Activated CD4-positive, alpha-beta T cell treated with anti-CD3 and anti-CD28 coated beads for 1 hour (primary cell): ENCODE measurements around the gene MED20.
"Not testable (repeated sequence)": the region's sequence is repeated elsewhere in the genome, so short reads cannot be mapped to it uniquely, and the experiment has no call there.

ENCODE experiments used
- DNase-seq: peaks from one replicate; pipeline ENCODE4 v3.0.0-alpha.2; 2020

The MED20 gene, protein sequence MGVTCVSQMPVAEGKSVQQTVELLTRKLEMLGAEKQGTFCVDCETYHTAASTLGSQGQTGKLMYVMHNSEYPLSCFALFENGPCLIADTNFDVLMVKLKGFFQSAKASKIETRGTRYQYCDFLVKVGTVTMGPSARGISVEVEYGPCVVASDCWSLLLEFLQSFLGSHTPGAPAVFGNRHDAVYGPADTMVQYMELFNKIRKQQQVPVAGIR

DNA sequence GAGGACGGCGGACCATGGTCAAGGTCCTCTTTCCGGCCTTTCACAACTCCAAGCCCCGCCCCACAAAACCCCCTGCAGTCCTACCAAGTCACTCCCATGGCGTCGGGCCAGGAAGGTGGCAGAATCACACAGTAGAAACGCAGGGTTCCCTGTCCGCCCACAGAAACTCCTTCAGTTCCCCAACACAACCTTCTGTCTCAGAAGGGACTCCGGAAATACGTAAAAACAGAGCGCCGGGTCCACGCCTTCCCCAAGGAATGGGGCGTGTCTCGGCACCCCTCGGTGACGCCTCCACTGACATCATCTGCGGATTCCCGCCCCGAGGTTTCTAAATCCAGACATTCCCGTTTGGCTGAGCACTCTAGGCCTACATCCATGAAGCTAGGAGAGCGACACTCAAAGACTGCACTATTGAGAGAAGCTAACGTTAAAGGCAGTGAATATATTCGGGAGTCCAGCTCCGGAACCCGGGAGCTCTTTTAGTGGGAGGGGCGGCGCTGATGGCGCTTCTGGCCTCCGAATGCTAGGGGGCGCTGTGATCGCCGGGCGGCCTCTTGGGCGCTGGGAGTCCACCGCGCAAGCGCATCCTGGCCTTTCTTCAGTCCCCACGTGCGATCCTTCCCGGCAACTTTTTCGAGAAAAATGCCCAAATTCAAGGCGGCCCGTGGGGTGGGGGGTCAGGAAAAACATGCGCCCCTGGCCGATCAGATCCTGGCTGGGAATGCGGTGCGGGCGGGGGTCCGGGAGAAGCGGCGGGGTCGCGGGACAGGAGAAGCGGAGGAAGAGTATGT lies at the start of gene MED20, which contains the start of gene BYSL:
MED20 (minus strand) TSS at position 219 of the 791 bp plus-strand sequence; CDS start at position 98, 121 bp downstream.
BYSL (plus strand) TSS at position 579 of the 791 bp plus-strand sequence; CDS start at position 643, 64 bp downstream.
- DNase-seq = peak; percentile 90

DNA sequence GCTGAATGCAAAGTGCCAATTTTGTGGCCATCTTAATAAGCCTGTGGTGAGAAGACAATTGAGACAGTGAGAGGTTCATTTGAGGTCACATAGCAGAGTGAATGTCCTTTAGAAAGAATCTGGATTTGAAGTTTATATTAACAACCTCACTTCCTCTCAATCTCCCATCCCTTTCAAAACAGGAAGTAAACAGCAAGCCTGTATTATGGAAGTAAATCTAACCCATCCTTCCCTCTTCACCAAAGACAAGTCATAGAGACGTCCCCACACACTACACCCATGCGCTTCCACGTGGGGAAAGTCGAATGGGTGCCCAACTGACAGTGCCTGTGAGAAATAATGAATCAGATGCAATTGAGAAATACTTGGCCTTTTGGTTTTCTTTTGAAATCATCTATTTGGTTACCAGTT lies 49.5 kb upstream of the MED20 start:
- DNase-seq = no peak

DNA sequence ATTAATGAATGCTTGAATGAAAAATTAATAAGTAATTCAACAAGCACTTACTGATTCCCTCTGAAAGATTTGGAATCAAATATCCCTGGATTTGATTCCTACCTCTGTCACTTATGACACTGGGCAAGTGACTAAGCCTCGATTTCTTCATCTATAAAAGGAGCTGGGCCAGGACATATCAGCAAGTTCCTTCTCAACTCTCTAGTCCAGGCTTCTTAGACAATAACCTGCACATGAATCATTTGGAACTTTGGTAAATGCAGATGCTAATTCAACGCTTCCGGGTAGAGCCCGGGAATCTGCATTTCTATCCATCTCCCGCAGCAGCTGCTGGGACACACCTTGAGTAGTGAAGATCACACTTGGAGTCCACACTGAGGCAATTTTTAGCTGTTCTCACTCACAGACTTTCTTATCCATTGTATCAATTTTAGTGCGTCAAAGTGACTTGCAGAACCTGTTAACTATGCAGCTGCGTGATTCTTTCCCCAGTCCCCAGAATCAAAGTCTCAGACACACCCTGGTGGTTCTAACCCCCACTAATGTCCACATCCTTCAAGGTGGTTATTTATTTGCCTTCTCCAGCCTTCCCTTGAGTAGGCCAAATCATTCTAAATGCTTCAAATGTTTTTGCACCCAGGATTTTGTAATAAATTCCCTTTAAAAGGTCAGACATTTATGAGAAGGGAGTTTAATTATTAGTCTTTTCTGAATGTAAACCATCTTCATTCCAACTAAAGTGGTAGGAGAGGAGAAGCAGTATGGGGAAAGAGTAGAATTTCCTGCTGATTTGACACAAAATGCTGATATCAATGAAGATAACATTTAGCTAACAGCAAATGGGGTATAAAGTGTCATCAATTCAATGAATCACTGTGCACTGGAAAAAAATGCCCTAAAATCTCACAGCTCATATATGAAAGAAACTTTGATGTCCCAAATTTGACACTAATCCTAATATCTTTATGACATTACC lies 46.7 kb upstream of the MED20 start:
- no peak for DNase-seq

DNA sequence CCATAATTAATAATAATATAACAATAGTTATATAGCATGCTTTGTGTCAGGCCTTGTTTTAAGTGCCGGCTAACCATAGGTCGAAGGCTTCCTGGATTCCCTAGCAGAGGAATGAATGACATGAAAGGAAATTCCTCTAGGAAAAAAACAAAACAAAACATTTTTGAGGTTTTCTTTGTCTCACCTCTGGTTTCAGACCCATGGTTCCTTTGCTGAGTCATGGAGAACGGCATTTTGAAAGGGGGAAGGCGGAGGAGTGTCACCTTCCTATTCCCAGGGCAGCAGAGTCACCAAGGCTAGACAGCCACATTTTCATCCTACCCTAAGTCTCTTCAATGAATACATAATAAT lies 46.0 kb upstream of the MED20 start:
- DNase-seq = no peak

DNA sequence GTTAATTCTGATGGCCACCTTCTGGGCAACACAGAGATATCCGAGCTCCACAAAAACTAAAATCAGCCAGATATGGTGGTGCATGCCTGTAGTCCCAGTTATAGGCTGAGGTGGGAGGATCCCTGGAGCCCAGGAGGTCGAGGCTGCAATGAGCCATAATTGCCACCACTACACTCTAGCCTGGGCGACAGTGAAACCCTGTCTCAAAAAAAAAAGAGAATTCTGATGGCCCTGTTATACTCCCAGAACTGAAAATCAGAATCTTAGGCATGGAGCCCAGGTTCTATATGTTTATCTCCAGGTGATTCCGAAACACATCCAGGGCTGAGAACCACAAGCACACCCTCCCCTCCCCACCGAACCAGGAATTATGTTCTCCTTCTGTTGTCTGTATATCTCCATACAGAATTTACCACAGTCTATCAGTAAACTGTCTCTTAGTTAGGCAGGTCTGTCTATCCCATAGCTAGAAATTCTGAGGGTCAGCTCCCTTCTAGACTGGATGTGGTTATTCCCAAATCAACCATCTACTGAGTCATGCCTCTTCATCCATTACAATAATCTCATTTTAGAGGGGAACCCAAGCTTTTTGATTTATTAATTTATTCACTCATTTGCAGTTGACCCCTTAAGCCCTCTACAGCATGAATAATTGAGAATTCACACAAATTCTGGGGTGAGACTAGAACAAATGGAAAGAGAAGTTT lies 45.4 kb upstream of the MED20 start:
- no peak for DNase-seq

DNA sequence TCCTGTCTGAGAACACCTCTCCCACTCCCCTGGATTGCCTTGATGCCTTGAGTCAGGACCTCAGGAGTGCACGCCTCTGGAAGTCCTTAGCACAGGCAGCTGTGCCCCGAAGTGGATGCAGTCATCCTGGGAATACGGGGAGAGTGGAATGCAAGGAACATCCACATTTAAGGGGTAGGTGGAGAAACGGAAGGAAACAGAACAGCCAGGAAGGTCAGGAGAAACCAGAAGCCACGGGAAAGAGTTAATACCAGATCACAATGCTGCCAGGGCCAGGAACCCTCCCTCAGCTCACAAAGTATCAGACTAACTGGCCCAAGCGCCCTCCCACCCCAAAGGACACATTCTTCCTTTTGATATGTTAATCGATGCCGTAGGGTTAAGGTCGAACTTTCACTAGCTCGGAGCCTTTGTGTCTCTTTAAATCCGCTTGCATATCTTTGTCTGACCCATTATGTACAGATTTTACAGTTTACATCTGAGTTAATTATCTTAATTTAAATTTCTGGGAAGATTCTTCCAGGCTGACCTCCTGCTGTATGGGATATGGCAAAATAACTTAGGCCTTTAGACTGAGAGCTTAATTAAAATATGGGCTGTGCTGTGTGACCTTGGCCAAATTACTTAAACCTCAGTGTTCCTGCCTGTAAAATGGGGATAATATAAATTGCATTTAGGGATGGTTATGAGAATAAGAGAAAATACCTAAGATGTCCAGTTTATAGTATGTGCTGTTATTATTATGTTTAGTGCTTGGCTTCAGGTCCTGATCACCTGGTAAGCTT lies 44.7 kb upstream of the MED20 start:
- DNase-seq = no peak

DNA sequence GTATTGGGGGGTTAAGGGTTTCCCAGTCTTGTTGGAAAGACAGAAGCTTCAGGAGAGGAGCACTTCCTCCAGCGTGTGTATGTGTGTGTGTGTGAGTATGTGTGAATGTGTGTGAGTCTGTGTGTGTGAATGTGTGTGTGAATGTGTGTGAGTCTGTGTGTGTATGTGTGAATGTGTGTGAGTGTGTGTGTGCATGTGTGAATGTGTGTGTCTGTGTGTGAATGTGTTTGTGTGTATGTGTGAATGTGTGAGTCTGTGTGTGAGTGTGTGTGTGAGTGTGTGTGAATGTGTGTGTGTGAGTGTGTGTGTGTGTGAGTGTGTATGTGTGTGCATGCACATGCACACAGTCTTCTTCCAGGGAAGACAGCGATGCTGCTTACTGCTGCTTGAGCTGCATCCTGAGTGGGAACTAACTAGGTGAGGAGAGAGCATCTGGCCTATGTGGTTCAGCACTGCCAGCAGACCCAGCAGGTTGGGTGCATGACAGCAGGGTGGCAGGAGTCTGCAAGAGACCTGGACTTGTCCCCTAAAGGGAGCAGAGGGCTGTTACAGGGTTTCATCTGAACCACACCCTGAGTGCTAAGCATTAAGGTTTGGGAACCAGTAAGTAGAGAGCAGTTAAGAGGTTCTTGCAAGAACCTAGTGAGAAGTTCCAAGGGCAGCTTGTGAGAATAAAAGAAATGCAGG lies 43.4 kb upstream of the MED20 start:
- no peak for DNase-seq

DNA sequence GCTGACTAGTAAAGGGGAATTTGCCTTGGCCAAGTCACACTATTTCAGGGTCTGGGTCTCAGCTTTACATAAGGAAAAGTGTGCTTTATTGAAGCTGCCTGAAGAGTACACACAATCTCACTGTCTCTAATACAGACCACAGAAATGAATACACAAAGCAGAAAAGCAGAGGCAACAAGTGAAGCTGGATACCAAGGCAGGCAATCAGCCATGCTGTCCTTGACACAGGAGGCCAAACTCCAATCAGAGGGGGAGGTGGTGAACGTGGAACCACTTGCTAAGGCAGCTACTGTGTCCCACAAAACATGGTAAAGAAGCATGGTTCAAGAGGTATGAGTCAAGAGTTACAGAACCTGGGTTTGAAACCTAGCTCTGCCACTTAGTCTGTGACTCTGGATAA lies 42.4 kb upstream of the MED20 start:
- no peak for DNase-seq

DNA sequence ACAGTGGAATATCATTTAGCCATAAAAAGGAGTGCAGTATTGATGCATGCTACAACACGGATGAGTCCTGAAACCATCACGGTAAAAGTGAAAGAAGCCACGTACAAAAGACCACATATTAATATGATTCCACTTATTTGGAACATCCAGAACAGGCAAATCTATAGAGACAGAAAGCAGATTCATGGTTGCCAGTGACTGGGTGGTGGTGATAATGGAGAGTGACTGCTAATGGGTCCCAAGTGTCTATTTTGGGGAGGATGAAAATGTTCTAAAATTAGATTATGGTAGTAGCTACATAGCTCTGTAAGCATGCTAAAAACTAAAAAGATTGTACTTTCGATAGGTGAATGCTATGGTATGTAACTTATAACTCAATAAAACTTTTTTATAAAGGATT lies 39.1 kb upstream of the MED20 start:
- DNase-seq = no peak

DNA sequence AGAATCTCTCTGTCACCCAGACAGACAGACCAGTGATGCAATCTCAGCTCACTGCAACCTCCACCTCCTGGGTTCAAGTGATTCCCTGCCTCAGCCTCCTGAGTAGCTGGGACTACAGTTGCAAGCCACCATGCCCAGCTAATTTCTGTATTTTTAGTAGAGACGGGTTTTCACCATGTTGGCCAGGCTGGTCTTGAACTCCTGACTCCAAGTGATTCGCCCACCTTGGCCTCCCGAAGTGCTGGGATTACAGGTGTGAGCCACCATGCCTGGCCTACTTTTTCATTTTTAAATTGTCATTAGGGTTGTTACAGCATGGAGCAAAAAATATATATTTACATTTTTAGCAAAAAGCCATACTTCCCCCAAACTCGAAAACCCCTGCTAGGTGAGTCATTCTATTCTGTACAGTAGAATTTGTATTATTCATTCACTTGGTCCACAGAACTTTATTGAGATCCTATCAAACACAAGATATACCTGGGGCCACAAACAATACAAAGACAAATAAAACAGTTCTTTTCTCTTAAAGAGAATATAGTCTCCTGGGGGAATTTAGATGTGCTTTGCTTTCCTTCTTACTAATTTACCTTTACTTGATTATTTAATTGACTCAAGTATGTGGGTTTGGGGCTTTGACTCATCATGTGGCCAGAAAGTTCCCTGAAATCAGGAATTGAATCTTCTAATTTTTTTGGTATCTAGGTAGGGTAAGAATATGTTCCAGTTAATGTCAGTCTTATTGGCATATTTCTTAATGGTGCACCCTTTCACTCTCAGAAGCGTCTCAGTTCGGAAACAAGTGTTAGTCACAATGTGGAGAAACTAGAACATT lies 37.3 kb upstream of the MED20 start:
- DNase-seq = no peak

DNA sequence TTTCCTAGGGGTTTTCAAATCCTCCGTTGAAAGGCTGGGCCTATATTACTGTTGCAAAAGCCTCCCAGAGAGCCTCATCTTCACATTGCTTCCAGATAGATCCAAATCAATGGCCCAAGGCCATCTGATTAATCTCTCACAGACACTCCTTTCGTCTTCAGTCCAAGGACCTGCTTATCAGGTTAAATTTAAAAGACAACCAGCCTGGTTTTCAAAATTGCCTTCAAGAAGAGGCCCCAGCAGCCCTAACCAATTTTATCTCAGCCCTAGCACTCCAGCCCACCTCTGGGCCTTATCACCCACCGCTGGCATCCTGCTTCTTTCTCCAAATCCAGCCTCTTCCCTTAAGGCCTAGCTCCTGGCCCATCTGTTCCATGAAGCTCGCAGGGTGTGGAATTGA lies 36.2 kb upstream of the MED20 start:
- DNase-seq = no peak

DNA sequence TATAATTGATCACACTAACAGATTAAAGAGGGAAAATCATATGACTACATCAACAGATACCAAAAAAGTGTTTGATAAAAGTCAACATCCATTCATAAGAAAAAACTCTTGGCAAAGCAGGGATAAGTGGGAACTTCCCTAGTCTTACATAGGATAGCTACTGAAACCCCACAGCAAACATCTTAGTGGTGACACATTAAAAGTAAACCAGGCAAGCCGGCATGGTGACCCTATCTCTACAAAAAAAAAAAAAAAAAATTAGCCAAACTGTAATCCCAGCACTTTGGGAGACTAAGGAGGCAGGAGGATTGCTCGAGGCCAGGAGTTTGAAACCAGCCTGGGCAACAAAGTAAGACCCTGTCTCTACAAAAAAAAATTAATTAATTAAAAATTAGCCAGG lies 34.5 kb upstream of the MED20 start:
- DNase-seq = no peak

DNA sequence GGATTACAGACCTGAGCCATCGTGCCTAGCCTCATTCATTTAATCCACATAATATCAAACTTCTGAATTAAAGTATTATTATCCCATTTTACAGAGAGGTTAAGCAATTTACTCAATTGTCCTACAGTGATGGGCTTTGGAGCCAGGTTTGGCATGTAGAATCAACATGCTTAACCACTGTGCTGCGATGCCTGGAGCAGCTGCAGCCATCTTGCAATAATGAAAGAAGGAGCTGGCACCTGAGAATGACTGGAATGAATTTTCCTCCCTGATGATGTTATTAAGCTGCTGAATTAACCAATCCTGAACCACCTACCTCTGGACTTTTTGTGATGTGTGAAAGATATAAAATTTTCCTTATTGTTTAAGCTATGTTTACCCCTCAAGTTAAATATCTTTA lies 33.7 kb upstream of the MED20 start:
- DNase-seq = no peak

DNA sequence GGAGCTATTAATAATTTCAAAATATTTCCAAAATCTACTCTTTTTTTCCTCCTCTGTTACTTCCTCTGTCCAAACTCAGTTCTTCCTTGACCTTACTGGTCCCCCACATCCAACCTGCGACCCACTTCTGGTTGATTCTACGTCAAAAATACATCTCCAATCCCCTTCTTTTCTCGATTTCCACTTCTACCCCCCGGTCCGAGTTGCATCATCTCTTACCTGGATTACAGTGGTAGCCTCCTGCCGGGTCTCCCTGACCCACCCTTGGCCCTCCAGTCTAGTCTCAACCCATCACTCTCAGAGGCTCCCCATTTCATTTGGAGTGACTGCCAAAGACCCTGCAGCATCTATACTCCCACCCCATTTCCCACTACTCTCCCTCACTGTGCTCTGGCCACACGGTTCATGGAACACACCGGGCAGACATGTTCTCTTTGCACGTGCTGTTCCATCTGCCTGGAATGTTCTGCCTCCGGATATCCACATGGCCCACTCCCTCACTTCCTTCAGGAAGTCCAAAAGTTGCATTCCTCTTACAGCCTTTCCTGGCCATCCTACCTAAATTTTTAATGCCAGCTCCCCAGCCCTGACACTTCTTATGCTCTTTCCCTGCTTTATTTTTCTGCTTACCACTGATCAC lies 26.8 kb upstream of the MED20 start:
- DNase-seq = no peak

DNA sequence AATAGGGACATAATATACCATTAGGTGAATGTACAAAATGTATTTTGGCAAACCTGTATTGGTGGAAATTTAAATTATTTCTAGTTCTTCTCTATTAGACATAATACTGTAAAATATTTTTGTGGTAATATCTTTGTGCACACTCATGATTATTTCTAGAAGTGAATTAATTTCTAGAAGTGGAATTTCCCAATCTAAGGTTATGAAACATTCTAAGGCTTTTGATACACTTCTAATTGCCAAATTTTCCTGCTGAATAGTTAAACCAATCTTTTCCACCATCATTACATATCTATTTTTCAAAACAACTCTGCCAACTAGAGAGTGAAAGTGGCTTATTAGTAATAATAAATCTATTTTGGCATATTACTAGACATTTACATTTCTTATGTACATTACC lies 22.5 kb upstream of the MED20 start:
- no peak for DNase-seq

DNA sequence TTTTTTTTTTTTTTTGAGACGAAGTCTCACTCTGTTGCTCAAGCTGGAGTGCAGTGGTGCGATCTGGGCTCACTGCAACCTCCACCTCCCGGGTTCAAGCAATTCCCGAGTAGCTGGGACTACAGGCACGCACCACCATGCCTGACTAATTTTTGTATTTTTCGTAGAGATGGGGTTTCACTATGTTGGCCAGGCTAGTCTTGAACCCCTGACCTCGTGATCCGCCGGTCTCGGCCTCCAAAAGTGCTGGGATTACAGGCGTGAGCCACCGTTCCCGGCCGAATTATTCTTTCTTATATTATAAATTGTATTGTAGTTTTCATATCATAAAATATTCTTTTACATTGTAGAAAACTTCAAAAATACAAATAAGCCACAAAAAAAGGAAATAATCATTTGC lies 21.9 kb upstream of the MED20 start:
- DNase-seq = not testable (repeated sequence)

DNA sequence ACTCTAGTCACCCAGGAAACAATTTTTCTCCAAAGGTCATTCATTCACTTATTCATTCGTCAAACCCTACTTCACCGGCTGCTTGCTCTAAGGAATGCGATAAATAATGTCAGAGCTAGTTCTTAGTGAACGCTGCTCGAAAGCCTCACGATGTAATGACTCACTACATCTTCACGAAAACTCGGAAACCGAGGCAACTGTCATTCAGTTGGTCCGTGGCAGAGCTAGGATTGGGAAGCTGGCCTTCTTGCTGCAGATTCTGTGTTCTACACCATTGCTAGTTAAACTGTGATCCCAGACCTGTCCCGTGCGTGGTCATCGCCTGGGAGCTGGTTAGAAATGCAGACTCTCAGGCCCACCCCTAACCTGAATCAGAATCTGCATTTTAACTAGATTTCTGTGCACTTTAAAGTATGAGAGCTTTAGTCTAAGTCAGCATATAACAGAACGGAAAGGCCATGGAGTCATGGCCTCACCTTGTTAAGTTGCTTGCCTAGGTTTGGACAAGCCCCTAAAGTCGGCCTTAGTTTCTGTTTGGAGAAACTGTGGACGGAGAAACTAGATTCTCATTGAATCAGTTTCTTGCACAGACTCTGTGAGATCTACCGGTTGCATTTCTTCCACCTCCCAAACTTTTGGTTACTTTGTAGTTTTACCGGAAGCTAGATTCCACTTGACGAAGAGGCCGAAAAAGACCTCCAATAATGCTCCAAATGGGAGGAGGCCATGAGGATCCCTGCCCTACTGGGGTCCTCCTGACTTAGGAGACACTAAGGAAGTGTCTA lies 21.3 kb upstream of the MED20 start:
- no peak for DNase-seq

DNA sequence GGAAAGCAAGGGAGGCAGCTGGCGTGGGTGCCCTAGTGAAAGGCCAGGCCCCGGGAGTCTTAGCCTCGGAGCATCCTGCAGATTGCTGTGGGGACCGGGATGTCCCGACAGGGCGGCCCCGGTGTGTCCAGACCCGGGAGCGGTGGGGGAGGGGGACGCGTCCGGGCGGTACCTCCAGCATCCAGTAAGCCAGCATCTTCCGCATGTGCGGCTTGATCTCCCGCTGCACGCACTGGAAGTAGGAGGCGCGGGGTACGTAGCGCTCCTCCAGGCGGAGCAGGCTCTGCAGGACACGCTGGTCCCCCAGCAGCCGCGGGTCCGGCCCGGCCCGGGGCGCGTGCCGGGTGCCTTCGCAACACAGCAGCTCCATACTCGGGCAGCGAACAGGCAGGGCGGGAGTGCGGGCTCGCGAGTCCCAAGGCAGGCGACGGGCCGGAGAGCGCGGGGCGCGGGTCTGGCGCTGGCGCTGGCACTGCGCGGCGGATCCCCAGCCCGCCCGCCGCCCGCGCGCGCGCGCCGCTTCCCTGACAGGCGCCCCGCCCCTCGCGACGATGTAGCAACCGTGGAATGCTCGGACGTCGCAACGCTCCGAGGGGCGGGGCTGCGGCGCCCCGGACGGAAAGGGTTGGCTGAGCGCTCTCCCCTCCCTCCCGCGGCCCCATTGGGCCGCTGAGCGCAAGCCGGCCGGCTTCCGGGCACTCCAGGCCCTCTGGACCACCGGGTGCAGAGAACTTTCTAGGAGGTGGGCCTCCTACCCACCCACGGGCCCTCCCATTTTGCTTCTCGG lies 20.5 kb upstream of the MED20 start, which contains the start of gene CCND3:
CCND3 (minus strand) TSS at position 529 of the 787 bp plus-strand sequence; CDS start at position 370, 159 bp downstream.
- peak; percentile 71 for DNase-seq
